ENCODE measurements around the gene FAM168B. TPM values are rescaled to one million over a fixed set of nuclear protein-coding genes. Genes with fewer than 3 reads are reported as not detected.

FAM168B gene
- total RNA-seq, 1 experiment from 2014 or later: 69.6 TPM

DNA sequence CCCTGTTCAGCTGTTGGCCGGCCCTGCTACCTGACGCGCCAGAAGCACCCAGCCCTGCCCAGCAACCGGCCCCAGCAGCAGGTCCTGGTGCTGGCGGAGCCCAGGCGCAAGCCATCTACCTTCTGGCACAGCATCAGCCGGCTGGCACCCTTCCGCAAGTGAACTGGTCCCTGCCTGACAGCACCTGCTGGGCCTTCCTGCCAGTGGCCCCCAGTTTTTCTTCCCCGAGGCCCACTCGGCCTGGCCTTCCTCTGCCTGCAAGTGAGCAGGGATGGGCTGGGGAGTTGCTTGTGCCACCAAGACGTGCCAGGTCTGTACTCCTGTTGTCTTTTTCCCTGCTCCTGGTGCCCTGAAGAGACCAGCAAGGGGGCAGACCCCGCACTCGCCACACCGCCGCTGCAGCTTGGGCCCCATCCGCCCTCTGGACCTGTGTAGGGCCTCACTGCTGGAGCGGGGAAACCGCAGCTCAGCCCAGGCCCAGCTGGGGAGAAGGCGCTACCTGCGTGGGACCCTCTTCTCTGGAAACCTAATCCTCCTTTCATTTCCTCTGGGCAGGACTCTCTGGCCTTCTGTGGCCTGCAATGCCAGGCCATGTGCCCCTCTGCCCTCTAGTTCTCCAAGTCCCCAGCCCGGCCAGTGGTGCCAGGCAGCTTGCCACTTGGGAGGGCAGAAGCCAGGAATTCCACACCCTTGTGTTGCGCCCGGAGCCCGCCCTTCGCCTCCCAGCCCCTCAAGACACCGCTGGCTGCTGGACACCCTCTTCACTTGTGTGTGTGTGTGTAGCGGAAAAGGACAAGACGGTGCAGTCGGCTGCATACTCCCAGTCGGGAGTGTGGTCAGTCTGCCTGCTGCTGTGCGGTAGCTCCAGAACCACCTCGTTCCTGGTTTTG lies 47.0 kb downstream of the FAM168B start:
- in situ Hi-C loops (cut with HindIII; ENCODE audit: low pct_unique_long_range_greater_than_20kb, low sequenced_read_pairs): no loop called here
- DNase-seq (ENCODE audit: low read depth, low spot score): no peak

DNA sequence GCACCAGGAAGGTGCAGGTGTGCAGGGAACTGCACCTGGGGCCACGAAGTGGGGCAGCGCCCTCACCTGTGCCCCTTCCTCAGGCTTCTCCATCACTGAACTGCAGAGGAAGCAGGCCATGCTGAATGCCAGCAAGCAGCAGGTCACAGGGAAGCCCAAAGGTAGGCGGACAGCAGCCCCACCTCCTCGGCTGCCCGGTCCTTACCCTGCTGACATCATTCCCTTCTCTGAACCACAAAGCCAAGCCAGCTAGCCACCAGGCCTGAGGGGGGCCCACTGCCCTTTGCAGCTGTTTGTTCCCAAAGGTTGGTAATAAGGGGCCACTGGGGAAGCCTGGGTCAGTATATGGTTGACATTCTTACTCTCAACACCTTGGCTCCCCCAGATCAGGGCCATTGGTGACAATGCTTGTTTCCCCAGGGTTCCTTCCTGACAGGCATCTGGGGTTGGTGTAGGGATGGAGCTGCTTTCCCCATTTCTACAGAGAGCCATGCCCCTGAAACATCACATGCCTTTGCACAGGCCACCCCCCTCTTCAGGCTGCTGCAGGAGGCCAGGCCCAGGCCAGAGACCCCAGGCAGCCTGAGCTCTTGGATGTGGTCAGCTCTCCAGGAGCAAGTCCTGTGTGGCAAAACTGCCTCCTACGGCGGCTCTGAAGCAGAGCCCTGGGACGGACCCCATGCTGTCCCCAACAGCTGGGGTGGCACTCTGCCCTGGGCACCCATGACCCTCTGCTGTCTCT lies 47.8 kb downstream of the FAM168B start:
- in situ Hi-C loops (cut with HindIII; ENCODE audit: low pct_unique_long_range_greater_than_20kb, low sequenced_read_pairs): no loop called here
- DNase-seq (ENCODE audit: low read depth, low spot score): no peak

DNA sequence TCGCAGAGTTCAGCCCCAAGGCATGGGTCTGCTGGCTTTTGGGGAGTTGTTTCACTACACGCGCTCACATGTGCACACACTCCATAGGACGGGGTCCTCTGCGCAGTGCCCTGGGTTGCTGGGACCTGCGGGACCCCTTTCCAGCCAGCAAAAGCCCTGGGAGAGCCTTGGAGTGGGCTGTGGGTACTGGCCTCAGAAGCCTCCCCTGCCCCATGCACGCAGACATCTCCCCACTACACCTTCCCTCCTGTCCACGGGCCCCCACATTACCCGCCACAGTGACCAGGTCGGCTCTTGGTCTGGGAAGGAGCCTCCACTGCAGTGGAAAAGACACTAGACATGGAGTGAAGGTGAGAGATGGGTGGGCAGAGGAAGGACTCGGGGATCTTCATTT lies 48.5 kb downstream of the FAM168B start:
- in situ Hi-C loops (cut with HindIII; ENCODE audit: low pct_unique_long_range_greater_than_20kb, low sequenced_read_pairs): no loop called here
- DNase-seq (ENCODE audit: low read depth, low spot score): no peak

DNA sequence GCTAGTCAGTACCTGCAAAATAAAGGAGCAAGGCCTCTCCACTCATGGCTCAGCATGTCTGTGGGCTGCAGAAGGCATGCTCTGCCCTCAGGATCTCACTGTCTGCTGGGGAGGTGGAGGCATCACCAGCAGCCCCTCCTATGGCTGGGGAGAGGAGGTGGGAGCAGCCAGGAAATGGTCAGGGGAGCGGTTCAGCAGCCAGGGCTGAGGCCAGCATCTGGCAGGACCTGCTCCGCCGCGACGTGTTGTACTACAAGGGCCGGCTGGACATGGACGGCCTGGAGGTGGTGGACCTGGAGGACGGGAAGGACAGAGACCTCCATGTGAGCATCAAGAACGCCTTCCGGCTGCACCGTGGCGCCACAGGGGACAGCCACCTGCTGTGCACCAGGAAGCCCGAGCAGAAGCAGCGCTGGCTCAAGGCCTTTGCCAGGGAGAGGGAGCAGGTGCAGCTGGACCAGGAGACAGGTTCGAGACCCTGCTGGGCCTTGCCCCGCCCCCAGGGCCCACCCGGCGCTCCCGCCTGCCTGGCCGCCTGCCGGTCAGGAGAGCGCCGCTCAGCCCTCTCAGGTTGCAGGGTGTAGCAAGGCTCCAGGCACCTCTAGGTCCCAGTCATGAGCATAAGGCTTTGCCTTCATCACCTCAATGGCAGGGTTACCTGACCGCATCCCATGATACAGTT lies 49.0 kb downstream of the FAM168B start:
- in situ Hi-C loops (cut with HindIII; ENCODE audit: low pct_unique_long_range_greater_than_20kb, low sequenced_read_pairs): no loop called here
- DNase-seq (ENCODE audit: low read depth, low spot score): no peak

DNA sequence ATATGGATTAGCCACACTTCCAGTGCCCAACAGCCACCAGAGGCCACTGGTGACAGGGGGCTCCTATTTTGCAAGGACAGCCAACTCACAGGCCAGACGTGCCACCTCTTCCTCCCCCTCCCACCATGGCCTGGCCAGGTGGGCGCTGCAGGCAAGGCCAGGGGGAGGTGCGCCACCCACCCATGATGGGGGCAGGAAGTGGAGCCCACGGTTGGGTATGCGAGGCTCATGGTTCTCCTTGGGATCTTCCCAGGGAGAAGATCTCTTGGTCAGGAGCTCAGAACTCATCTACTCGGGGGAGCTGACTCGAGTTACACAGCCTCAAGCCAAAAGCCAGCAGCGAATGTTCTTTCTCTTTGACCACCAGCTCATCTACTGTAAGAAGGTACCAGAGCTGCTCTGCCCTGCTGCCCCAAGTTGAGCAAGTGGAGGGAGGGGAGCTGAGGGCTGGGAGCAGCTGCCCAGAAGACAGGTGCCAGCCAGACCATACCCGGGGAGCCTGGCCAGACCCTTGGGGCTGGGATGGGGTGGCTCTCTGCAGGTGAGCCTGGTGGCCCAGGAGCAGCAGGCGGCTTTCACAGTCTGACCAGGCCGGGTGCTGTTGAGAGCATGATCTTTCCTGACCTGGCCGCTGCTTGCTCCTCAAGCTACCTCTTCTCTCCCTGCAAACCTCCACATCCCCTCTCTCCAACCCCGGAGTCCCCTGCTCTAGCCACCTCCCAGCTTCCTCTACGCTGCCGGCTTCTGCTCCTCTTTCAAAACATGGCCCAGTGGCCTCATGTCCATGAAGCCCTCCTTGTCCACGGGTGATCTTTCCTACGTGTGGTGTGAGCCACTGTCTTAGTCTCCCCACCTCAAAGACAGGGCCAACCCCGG lies 49.8 kb downstream of the FAM168B start:
- in situ Hi-C loops (cut with HindIII; ENCODE audit: low pct_unique_long_range_greater_than_20kb, low sequenced_read_pairs): no loop called here

DNA sequence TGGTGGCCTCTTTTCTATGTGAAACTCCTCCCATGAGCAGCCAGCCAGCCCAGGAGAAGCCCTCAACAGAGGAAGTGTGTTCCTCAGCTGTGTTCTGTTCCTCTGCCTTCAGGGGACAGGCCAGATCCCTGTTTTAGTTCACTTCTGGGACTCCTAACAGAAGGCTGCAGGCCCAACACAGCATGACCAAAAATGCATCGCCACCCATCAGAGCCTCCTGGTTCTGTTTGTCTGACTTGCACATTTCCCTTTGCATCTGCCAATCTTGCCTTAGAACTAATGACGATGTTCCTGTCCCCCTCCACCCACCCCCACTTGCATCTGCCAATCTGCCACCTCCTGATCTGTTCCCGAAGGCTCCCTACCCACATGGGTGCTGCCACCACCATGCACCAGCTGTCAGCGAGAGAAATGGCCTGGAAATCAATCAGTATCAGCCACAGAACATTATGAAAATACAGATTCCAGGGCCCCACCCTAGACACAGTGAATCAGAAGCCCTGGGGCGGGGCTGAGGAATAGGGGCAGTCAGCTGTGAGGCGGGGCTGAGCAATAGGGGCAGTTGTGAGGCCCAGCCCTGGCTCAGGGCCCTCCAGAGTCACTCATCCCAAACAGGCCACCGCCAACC lies 51.0 kb downstream of the FAM168B start:
- DNase-seq (ENCODE audit: low read depth, low spot score): no peak
- in situ Hi-C loops (cut with HindIII; ENCODE audit: low pct_unique_long_range_greater_than_20kb, low sequenced_read_pairs): no loop called here

More for the DNA sequence above, 49.8 kb downstream of the FAM168B start:
- no peak for DNase-seq (ENCODE audit: low read depth, low spot score)

DNA sequence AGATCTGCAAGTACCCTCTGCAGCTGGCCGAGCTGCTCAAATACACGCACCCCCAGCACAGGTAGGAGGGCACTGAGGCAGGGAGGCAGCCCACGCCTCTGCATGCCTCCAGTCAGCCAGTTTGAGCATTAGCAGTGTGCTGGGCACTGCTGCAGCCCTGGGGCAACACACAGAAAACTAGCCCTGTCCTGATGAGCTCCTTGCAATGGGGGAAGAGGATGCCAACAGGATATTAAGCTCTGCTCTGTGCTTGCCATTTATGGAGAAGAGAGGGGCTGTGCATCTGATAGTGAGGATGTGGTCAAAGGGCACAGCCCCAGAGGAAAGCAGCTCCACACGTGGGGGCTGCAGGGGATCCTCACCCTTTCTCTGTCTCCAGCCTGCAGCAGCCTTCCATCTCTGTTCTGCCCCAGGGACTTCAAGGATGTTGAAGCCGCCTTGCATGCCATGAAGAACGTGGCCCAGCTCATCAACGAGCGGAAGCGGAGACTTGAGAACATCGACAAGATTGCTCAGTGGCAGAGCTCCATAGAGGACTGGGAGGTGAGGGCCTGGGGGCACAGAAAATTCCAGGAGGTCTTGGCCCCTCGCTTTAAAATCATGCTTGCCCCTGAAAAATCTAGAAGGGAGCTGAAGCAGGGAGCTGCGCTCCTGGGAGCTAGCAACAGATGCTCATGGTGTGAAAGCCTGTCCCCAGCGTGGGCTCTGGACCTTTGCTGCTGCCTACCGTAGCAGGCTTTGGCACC lies 51.7 kb downstream of the FAM168B start:
- in situ Hi-C loops (cut with HindIII; ENCODE audit: low pct_unique_long_range_greater_than_20kb, low sequenced_read_pairs): no loop called here
- no peak for DNase-seq (ENCODE audit: low read depth, low spot score)

DNA sequence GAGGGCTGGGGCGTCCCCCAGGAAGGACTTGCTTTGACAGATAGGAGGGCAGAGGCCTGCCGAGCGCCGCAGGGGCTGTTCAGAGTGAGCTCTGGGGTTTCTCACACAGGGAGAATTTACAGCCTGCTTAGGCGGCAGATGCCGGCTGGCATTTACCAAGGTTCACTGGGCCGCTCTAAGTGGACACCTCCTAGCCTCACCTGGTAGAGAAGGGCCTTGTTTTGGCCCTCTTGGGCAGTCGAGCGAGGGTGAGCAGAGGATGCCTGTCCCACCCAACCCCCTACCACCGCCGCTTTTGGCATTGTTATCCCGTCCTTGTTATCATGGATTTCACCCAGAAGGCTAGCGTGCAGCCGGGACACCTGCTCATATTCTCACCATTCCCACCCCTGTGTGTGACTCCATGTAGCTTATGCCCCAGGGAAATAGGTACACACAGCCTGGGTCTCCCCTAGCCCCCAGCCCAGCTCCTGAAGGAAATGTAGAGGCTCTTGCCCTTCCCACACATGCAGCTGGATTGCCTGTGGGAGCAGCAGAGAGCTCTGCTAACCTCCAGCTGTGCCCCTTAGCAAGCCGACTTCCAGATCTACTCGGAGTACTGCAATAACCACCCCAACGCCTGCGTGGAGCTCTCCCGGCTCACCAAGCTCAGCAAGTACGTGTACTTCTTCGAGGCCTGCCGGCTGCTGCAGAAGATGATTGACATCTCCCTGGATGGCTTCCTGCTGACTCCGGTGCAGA lies 52.4 kb downstream of the FAM168B start:
- in situ Hi-C loops (cut with HindIII; ENCODE audit: low pct_unique_long_range_greater_than_20kb, low sequenced_read_pairs): no loop called here

DNA sequence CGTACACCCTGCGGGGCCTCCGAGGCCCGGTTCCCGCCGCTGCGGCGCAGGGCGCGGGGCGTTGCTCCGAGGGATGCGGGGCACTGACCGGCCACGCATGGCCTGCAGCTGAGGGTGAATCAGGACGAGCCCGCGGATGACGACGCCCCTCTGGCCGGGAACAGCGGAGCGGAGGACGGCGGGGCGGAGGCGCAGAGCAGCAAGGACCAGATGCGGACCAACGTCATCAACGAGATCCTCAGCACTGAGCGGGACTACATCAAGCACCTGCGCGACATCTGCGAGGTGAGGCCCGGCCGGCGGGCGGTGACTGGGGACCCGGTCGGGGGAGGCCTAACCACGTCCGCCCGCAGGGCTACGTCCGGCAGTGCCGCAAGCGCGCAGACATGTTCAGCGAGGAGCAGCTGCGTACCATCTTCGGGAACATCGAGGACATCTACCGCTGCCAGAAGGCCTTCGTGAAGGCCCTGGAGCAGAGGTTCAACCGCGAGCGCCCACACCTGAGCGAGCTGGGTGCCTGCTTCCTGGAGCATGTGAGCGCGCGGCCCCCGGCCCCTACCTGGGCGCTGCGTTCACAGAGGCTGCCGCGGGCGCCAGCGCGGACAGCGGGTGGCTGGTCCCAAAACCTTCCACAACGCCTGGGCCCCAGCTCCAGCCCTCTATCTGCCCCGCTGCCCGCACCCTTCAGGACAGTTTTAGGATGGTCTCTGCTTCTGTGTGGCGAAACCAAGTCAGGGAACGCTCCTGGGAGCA lies 53.2 kb downstream of the FAM168B start:
- DNase-seq (ENCODE audit: low read depth, low spot score): no peak
- in situ Hi-C loops (cut with HindIII; ENCODE audit: low pct_unique_long_range_greater_than_20kb, low sequenced_read_pairs): no loop called here

More for the DNA sequence above, 52.4 kb downstream of the FAM168B start:
- DNase-seq (ENCODE audit: low read depth, low spot score): no peak

DNA sequence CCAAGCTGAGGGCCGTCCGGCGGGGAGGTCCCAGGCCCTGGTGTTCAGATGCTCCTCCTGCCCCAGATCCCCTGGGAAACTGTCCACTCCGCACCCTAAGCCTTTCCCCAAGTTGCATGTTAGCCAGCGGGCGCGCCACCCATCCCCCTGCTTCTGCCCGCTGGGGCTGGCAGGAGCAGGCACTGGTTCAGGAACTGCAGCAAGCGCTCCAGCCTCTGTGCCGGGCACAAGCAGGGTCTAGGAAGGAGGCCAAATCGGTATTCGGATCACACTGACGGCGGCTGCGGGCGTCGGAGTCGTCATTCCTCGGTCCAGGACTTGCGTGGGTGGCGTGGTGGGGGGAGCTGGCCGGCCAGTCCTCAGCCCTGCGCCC lies 53.7 kb downstream of the FAM168B start:
- no peak for DNase-seq (ENCODE audit: low read depth, low spot score)
- in situ Hi-C loops (cut with HindIII; ENCODE audit: low pct_unique_long_range_greater_than_20kb, low sequenced_read_pairs): no loop called here

DNA sequence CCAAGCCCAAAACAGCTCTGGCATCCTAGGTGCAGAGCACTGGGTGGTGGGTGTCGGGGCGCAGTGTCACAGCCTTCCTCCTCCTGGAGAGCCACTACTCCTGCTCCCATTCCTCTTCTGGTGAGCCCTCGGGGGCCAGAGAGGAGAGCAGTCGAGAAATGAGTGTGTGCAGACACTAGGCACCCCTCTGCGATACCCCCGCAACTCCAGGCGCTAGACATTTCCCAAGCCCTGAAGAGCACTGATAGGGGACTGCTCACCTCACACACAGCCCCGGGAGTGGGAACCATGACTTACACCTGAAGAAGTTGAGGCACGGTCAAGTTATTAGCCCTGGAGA lies 54.2 kb downstream of the FAM168B start:
- DNase-seq (ENCODE audit: low read depth, low spot score): no peak
- in situ Hi-C loops (cut with HindIII; ENCODE audit: low pct_unique_long_range_greater_than_20kb, low sequenced_read_pairs): no loop called here

DNA sequence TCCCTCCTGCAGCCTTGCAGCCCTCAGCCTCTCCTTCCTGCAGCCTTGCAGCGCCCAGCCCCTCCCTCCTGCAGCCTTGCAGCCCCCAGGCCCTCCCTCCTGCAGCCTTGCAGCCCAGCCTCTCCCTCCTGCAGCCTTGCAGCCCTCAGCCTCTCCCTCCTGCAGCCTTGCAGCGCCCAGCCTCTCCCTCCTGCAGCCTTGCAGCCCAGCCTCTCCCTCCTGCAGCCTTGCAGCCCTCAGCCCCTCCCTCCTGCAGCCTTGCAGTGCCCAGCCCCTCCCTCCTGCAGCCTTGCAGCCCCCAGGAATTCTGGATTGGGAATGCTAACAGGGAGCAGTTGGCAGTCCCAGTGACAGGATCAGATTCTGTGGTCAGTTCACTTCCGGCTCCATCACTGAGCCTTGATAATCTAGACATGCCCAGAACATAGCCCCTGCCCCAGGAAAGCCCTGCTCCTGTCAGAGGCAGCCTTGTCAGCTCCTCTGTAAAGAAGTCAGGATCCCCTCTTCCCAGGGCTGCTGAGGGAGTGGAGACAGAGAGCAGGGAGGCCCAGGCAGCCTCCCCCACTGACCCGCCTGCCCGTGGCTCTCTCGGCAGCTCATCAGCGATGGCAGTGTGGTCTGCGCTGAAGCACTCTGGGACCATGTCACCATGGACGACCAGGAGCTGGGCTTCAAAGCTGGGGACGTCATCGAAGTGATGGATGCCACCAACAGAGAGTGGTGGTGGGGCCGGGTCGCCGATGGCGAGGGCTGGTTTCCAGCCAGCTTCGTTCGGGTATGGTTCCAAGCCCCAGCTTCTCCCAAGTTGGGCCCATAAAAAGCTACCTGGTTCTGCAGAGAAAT lies 54.8 kb downstream of the FAM168B start:
- in situ Hi-C loops (cut with HindIII; ENCODE audit: low pct_unique_long_range_greater_than_20kb, low sequenced_read_pairs): no loop called here
- DNase-seq (ENCODE audit: low read depth, low spot score): no peak

DNA sequence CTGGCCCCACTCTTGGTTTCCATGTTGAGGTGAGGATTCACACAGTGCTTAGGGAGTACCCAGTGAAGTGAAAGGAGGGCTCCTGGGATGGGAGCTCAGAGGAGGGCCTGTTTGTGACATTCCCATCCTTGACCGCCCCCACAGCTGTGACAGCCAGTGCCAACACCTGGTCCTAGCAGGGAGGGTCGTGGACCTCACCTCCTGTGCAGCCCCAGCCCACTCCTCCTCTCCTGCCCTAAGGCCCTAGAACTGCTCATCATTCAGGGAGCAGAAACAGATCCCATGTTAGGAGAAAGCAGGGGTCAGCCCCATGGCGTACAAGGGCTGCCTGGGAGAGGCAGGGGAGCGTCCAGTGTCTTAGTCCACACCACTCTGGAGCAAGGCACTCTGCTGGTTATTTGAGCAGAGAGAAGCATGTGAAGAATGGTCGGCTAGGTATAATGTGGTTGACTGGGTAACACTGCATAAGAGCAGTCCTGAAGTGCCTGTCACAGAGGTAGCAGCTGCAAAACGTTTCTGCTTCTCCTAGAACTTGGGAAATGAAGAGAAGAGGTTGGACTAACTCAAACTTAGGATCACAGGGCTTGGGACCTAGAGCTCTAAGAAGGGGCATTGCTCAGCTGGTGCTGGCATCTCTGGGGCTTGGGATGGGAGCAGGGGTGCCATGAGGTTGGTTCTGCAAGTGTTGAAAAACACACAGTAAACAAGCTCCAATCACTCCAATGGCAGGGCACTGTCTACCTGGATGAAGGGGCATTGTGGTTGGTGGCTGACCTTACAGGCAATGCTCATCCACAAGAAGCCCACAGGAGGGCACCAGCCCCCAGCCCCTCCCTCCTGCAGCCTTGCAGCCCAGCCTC lies 55.6 kb downstream of the FAM168B start:
- no peak for DNase-seq (ENCODE audit: low read depth, low spot score)
- in situ Hi-C loops (cut with HindIII; ENCODE audit: low pct_unique_long_range_greater_than_20kb, low sequenced_read_pairs): no loop called here
